Measurements from ENCODE around the gene RPS16. TPM values are rescaled to one million over a fixed set of nuclear protein-coding genes. Genes with fewer than 3 reads are reported as not detected.

Gene RPS16
- total and polyA plus RNA-seq, 2 of the 13 experiments (the other 11 are each of a cell fraction or from before 2014, with no cell fraction given): 488 to 2,583 TPM

DNA sequence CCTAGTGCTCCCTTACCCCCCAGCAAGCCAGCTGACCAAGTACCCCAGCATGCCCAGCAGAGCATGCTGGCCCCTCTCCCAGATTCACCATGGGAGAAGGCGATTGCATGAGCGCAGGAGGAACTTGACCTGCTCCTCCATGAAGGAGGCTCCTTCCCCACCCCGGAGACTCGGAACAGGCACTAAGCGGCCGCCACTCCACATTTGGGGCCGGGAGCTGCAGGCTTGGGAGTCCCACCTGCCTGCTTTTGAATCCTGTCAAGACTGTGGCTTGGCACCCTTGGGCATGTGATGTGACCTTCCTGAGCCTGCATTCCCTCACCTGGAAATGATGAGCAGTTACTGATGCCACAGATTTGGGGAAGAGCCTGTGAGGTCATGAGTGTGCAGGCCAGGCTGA lies 32.2 kb upstream of the RPS16 start (continued):
- TF ChIP-seq, protein P1, sequence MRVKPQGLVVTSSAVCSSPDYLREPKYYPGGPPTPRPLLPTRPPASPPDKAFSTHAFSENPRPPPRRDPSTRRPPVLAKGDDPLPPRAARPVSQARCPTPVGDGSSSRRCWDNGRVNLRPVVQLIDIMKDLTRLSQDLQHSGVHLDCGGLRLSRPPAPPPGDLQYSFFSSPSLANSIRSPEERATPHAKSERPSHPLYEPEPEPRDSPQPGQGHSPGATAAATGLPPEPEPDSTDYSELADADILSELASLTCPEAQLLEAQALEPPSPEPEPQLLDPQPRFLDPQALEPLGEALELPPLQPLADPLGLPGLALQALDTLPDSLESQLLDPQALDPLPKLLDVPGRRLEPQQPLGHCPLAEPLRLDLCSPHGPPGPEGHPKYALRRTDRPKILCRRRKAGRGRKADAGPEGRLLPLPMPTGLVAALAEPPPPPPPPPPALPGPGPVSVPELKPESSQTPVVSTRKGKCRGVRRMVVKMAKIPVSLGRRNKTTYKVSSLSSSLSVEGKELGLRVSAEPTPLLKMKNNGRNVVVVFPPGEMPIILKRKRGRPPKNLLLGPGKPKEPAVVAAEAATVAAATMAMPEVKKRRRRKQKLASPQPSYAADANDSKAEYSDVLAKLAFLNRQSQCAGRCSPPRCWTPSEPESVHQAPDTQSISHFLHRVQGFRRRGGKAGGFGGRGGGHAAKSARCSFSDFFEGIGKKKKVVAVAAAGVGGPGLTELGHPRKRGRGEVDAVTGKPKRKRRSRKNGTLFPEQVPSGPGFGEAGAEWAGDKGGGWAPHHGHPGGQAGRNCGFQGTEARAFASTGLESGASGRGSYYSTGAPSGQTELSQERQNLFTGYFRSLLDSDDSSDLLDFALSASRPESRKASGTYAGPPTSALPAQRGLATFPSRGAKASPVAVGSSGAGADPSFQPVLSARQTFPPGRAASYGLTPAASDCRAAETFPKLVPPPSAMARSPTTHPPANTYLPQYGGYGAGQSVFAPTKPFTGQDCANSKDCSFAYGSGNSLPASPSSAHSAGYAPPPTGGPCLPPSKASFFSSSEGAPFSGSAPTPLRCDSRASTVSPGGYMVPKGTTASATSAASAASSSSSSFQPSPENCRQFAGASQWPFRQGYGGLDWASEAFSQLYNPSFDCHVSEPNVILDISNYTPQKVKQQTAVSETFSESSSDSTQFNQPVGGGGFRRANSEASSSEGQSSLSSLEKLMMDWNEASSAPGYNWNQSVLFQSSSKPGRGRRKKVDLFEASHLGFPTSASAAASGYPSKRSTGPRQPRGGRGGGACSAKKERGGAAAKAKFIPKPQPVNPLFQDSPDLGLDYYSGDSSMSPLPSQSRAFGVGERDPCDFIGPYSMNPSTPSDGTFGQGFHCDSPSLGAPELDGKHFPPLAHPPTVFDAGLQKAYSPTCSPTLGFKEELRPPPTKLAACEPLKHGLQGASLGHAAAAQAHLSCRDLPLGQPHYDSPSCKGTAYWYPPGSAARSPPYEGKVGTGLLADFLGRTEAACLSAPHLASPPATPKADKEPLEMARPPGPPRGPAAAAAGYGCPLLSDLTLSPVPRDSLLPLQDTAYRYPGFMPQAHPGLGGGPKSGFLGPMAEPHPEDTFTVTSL (CRISPR knock-in tag; IDR thresholded peaks at IDR 0.05; ENCODE audit: borderline replicate concordance): no peak

DNA sequence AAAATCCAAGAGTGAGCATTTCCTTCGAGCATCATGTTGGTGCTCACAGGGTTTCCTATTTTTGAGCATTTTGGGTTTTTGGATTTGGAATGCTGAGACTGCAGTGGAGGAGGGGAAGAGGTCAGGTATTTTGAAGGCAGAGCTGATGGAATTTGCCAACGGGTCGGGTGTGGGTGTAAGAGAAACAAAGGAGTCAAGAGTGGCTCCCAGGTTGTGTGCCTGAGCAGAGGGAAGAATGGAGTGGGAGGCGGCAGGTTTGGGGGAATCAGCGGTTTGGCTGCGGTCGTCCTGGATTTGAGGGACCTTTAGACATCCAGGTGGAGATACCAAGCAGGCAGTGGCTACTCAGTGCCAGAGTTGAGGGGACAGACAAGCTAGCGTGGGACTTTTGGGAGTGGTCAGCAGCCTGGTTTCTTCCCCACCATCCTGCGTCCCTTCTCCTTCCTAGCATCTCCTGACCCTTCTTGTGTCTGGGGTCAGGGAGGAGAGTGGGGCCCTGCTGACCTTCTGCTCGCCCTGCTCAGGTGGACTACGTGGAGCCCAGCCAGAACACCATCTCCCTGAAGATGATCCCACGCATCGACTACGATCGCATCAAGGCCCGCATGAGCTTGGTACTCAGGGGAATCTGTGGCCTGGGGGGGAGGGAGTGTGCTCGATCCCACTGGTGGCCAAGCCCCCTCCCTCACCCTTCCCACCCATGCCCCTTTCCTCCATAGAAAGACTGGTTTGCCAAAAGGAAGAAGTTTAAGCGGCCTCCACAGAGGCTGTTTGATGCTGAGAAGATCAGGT lies 30.4 kb upstream of the RPS16 start:
- no peak overlapping the region for H3K9ac ChIP-seq (ENCODE audit: insufficient read depth, low read depth, low read length)
- ChIA-PET POLR2A (interaction anchor here (0.6 kb wide), 1 partner anchor 703 kb away, joined by 4 read pairs; no protein-coding TSS in a partner anchor), CTCF (ENCODE audit: low intra/inter-chr PET ratio, low total read pairs) (no interaction called here)
- no peaks in the 10 kb centered on the region for H3K4me1 ChIP-seq (ENCODE audit: insufficient read depth, low read length)
- over 99% methylated on average over 18 of the region's 18 CpGs for WGBS (ENCODE audit: low lambda C conversion rate)
- H3K4me3 ChIP-seq (replicated peaks in 1 of 3; ENCODE audit: insufficient read depth in 1 of 3, low read depth in 2 of 3, low read length in 3 of 3): no peak overlapping the region
- H3K4me2 ChIP-seq (ENCODE audit: low read depth, low read length): no peak overlapping the region
- no peaks in the 10 kb centered on the region for H3K79me2 ChIP-seq (ENCODE audit: insufficient read depth, low read length)
- no peak overlapping the region for H3K27ac ChIP-seq (ENCODE audit: extremely low read length, insufficient read depth, low read length)
- no peaks in the 10 kb centered on the region for H4K20me1 ChIP-seq (ENCODE audit: insufficient read depth, low read length)
- no peak for ATAC-seq
- no peaks in the 10 kb centered on the region for H3K27me3 ChIP-seq (ENCODE audit: control insufficient read depth in 1 of 2, insufficient read depth in 2 of 2, low read length in 2 of 2)
- no peaks in the 10 kb centered on the region for H3K9me3 ChIP-seq (ENCODE audit: low read length)
- BruUV-seq (replicated peaks): no TSS peak
- intact Hi-C loops (cut with micrococcal nuclease; ENCODE audit: unreplicated experiment): no loop called here
- FAIRE-seq: no peak
- in situ Hi-C loops (cut with HindIII; ENCODE audit: extremely low pct_ligation_motif_present, low pct_unique_long_range_greater_than_20kb): no loop called here
- no peak overlapping the region for H2AFZ ChIP-seq (ENCODE audit: low read length)
- peaks cover 47 to 76% of the 10 kb centered on the region in 2 experiments for H3K36me3 ChIP-seq (replicated peaks in 1 of 2; ENCODE audit: control insufficient read depth in 1 of 2, insufficient read depth in 2 of 2, low read length in 2 of 2)
- no peak for DNase-seq (ENCODE audit: low spot score)
- TF ChIP-seq TMF1 (CRISPR knock-in tag; IDR thresholded peaks at IDR 0.05; ENCODE audit: low read depth) (no peak), FOXK1 (CRISPR knock-in tag; IDR thresholded peaks at IDR 0.05; ENCODE audit: borderline replicate concordance, low read depth) (no peak), ZNF326 (CRISPR knock-in tag; IDR thresholded peaks at IDR 0.05; ENCODE audit: borderline replicate concordance) (no peak), NR2C2 (CRISPR knock-in tag; IDR thresholded peaks at IDR 0.05; ENCODE audit: borderline replicate concordance) (no peak)
- TF ChIP-seq, protein P2, sequence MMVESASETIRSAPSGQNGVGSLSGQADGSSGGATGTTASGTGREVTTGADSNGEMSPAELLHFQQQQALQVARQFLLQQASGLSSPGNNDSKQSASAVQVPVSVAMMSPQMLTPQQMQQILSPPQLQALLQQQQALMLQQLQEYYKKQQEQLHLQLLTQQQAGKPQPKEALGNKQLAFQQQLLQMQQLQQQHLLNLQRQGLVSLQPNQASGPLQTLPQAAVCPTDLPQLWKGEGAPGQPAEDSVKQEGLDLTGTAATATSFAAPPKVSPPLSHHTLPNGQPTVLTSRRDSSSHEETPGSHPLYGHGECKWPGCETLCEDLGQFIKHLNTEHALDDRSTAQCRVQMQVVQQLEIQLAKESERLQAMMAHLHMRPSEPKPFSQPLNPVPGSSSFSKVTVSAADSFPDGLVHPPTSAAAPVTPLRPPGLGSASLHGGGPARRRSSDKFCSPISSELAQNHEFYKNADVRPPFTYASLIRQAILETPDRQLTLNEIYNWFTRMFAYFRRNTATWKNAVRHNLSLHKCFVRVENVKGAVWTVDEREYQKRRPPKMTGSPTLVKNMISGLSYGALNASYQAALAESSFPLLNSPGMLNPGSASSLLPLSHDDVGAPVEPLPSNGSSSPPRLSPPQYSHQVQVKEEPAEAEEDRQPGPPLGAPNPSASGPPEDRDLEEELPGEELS (CRISPR knock-in tag; IDR thresholded peaks at IDR 0.05): no peak
- TF ChIP-seq, protein P3, sequence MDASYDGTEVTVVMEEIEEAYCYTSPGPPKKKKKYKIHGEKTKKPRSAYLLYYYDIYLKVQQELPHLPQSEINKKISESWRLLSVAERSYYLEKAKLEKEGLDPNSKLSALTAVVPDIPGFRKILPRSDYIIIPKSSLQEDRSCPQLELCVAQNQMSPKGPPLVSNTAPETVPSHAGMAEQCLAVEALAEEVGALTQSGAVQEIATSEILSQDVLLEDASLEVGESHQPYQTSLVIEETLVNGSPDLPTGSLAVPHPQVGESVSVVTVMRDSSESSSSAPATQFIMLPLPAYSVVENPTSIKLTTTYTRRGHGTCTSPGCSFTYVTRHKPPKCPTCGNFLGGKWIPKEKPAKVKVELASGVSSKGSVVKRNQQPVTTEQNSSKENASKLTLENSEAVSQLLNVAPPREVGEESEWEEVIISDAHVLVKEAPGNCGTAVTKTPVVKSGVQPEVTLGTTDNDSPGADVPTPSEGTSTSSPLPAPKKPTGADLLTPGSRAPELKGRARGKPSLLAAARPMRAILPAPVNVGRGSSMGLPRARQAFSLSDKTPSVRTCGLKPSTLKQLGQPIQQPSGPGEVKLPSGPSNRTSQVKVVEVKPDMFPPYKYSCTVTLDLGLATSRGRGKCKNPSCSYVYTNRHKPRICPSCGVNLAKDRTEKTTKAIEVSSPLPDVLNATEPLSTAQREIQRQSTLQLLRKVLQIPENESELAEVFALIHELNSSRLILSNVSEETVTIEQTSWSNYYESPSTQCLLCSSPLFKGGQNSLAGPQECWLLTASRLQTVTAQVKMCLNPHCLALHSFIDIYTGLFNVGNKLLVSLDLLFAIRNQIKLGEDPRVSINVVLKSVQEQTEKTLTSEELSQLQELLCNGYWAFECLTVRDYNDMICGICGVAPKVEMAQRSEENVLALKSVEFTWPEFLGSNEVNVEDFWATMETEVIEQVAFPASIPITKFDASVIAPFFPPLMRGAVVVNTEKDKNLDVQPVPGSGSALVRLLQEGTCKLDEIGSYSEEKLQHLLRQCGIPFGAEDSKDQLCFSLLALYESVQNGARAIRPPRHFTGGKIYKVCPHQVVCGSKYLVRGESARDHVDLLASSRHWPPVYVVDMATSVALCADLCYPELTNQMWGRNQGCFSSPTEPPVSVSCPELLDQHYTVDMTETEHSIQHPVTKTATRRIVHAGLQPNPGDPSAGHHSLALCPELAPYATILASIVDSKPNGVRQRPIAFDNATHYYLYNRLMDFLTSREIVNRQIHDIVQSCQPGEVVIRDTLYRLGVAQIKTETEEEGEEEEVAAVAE (CRISPR knock-in tag; IDR thresholded peaks at IDR 0.05; ENCODE audit: borderline replicate concordance): no peak

Data from HepG2 (cell line).